Ovary (tissue), 9 donors: ENCODE results near the gene WNT9A. TPM values are rescaled to one million over a fixed set of nuclear protein-coding genes. Genes with fewer than 3 reads are reported as not detected.

Experiments used
- DNase-seq, 5 donors: peaks; one replicate each; pipeline ENCODE4 v3.0.0-alpha.2; 2019 to 2020
- H3K27ac ChIP-seq, 2 donors: fragments of 200-600 bp; one replicate each; pipeline versions ENCODE4 v1.5.1 to v1.8.0; 2019 to 2022
- H3K27me3 ChIP-seq: fragments of 200-600 bp; one replicate; pipeline ENCODE4 v1.8.0; 2022
- H3K36me3 ChIP-seq: fragments of 200-600 bp; sonication (generic); one replicate; pipeline ENCODE4 v1.5.1; 2019
- H3K4me1 ChIP-seq: one replicate; pipeline ENCODE4 v1.8.1; 2013; ENCODE audit warnings: mild to moderate bottlenecking, moderate library complexity; ENCODE audit not compliant: insufficient read depth
- H3K4me3 ChIP-seq: fragments of 200-600 bp; sonication (generic); one replicate; pipeline ENCODE4 v1.5.1; 2017
- H3K9me3 ChIP-seq, 2 donors: fragments of 200-600 bp in 1 of 2; sonication (generic) in 1 of 2; one replicate each; pipeline versions ENCODE4 v1.5.1 to v1.8.1; 2013 to 2019; ENCODE audit warnings: mild to moderate bottlenecking in 1 of 2, moderate library complexity in 1 of 2
- EP300 ChIP-seq: sonication (generic); formaldehyde crosslinking; IDR thresholded peaks from one replicate; pipeline ENCODE4 v1.6.1; 2017; ENCODE audit warnings: antibody characterized with exemption
- POLR2A ChIP-seq: fragments of 450-650 bp; IDR thresholded peaks from one replicate; pipeline ENCODE4 v1.6.1; 2017; ENCODE audit warnings: antibody characterized with exemption, mild to moderate bottlenecking, moderate library complexity
- WGBS, 3 donors: extraction: QIAGEN DNeasy Blood & Tissue Kit in 1 of 3; methylation state at CpG; one replicate each; pipeline versions ENCODE4 v1.1.5 to v1.1.7; 2013 to 2017; 5-methylcytosine and 5-hydroxymethylcytosine counted together
- intact Hi-C, 4 donors: fragments of 100-400 bp; cut with DNase I; formaldehyde crosslinking; loops; one replicate each; pipeline versions ENCODE4 v1.11.0 to v1.15.1; 2022 to 2023
- polyA plus RNA-seq, 2 donors: library from polyadenylated mRNA; stranded (reverse); fragments of 200-250 nt in 1 of 2; fragments of 350-450 nt in 1 of 2; fragmentation: Illumina TruSeq in 1 of 2; extraction: RNeasy Lipid Tissue Mini Kit (QIAGEN cat#74804) in 1 of 2; gene quantifications; one replicate each; pipeline ENCODE4 v1.2.3, GENCODE V29; 2013 to 2014
- total RNA-seq, 7 donors: library from RNA; depleted of rRNA in 2 of 7; stranded (reverse); fragments of >200 nt in 2 of 7; fragmentation: NEBNext Ultra II Directional in 3 of 7; extraction: Animal tissue kit (Norgen Biotek cat#: 25700) in 3 of 7; gene quantifications; one replicate each; pipeline versions ENCODE4 v1.1.0 to v1.2.4, GENCODE V29; 2016 to 2023
- TF ChIP-seq, protein P1 (sequence below), 3 donors: fragments of 450-650 bp in 2 of 3; fragments of 200-600 bp in 1 of 3; IDR thresholded peaks; one replicate each; pipeline versions ENCODE4 v1.5.1 to v1.8.0; 2016 to 2022; ENCODE audit warnings: antibody characterized with exemption in 3 of 3, mild to moderate bottlenecking in 1 of 3
- donor health status: DM: no; HTN: no; CAD: no; lungs with moderate emphysema.
- donor health status: DM: no; HTN: no; CAD: no.
- donor health status: Bipolar disorder and iron deficiency.
- donor health status: DM: yes; HTN: yes; CAD: no.
- donor health status: DM: no; HTN: no; CAD: no.
- donor health status: DM: yes; HTN: yes; CAD: no.

The WNT9A gene
- total and polyA plus RNA-seq, 9 donors = 1.1 to 15.9 (median 9.8) TPM

DNA sequence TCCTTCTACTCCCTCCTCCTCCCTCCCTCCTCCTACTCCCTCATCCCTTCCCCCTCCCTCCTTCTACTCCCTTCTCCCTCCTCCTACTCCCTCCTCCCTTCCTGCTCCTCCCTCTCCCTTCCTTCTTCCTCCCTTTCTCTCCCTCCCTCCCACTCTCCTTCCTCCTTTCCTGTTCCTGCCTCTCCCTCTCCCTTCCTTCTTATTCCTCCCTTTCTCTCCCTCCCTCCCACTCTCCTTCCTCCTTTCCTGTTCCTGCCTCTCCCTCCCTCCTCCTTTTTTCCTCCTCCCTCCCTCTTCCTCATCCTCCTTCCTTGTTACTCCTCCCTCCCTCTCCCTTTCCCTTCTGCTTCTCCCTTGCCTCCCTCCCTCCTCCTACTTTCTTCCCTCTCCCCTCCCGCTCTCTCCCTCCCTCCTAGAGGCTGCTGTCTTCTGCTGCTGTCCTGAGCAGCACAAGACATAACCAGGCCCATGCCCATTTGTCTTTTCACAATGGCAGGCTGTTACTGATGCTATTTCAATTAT lies 41.1 kb downstream of the WNT9A start:
- intact Hi-C loops = no loop called here
- 94 to 96% (median 95%) methylated on average over 1 of the region's 1 CpG for whole genome bisulfite sequencing, 3 donors
- no peaks in the 10 kb centered on the region for H3K36me3 ChIP-seq
- no peak overlapping the region for H3K27ac ChIP-seq
- H3K27me3 ChIP-seq = no peaks in the 10 kb centered on the region
- no peaks in the 10 kb centered on the region for H3K9me3 ChIP-seq
- H3K4me3 ChIP-seq = no peak overlapping the region
- DNase-seq = no peak
- TF ChIP-seq POLR2A (no peak), EP300 (no peak)
- TF ChIP-seq, protein P1, sequence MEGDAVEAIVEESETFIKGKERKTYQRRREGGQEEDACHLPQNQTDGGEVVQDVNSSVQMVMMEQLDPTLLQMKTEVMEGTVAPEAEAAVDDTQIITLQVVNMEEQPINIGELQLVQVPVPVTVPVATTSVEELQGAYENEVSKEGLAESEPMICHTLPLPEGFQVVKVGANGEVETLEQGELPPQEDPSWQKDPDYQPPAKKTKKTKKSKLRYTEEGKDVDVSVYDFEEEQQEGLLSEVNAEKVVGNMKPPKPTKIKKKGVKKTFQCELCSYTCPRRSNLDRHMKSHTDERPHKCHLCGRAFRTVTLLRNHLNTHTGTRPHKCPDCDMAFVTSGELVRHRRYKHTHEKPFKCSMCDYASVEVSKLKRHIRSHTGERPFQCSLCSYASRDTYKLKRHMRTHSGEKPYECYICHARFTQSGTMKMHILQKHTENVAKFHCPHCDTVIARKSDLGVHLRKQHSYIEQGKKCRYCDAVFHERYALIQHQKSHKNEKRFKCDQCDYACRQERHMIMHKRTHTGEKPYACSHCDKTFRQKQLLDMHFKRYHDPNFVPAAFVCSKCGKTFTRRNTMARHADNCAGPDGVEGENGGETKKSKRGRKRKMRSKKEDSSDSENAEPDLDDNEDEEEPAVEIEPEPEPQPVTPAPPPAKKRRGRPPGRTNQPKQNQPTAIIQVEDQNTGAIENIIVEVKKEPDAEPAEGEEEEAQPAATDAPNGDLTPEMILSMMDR (IDR thresholded peaks at IDR 0.05) = no peak
- peaks cover 2% of the 10 kb centered on the region for H3K4me1 ChIP-seq

DNA sequence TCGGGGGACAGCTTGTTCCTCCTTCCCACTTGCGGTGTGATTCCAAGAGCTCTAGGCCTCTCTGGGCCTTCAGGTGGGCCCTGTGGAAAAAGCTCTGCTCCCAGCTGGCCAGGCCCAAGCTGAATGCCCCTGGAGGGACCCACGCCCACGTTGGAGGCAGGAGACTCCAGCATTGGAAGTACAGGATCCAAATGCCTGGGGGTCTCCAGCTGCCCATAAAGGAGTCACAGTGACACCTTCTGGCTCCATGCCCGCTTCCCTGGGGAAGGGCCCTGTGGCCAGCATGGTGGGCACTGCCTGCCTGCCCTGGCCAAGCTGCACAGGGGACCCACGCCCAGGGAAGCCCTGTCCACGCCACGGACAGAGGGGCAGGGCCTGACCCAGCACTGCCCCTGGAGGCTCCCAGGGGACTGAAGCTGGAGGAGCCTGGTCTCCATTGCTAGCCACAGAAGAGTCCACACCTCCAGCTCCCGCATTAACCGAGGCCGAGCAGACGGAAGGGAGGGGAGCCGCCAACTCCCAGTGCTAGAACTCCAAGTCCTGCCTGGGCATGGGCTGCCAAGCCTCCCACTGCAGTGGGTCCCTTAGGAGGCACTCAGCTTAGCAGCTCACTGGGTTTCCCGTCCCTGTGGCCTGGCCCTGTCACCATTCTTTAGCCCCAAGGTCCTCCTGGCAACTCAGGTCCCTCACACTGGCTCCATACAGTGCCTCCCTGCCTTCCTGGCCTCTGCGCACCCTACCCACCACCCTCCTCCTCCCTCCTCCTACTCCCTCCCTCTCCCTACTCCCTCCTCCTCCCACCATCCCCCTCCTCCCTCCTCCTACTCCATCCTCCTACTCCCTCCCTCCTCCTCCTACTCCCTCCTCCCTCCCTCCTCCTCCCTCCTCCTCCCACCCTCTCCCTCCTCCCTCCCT lies 41.9 kb downstream of the WNT9A start:
- intact Hi-C loops = no loop called here
- no peaks in the 10 kb centered on the region for H3K36me3 ChIP-seq
- no peaks in the 10 kb centered on the region for H3K27me3 ChIP-seq
- WGBS, 3 donors = 79 to 86% (median 83%) methylated on average over 15 of the region's 15 CpGs
- DNase-seq = no peak
- peaks cover 2% of the 10 kb centered on the region for H3K4me1 ChIP-seq
- no peak overlapping the region for H3K27ac ChIP-seq
- TF ChIP-seq EP300 (no peak), POLR2A (no peak)
- TF ChIP-seq, protein P1 (IDR thresholded peaks at IDR 0.05) = no peak
- H3K4me3 ChIP-seq = no peak overlapping the region
- H3K9me3 ChIP-seq = no peaks in the 10 kb centered on the region

DNA sequence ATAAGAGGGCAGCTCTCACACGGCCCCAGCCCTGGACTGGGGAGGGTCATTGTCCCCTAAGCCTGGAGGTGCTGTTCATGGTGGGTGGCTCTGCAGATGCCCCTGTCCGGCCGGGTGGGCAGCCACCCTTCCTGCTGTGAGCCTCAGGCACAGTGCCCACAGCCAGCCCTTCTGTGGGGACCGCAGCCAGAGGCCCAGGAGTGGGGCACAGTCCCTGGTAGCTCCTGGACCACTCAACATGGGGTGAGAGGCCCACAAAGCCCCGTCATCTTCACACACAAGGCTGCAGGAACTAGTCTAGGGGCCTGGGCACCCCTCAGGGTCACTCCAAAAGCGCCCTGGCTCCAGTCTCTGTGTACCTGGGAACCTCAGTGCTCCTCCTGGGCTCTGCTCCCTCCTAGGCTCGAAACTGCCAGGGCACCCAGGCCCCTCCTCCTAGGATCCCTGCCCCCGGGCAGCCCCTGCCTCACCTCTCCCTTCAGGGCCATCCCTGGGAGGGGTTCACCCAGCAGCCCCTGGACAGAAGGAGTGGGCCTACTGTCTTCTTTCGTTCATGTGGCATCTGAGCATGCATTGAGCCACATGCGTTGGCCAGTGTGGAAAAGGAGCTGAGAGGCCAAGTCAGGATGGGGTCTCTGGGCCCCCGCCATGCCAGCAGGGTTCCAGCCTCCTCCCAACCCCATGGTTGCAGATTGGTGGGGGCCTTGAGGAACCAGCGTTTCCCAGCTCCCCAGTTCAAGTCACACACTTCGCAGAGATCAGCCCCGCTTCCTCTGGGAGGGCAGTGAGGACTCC lies 43.0 kb downstream of the WNT9A start:
- no peaks in the 10 kb centered on the region for H3K27me3 ChIP-seq
- H3K27ac ChIP-seq = no peak overlapping the region
- H3K9me3 ChIP-seq = no peaks in the 10 kb centered on the region
- no peak for TF ChIP-seq POLR2A
- no peak for TF ChIP-seq EP300
- TF ChIP-seq, protein P1 (IDR thresholded peaks at IDR 0.05) = no peak
- DNase-seq = peak in 1 of 5 donors; percentile 10
- H3K36me3 ChIP-seq = no peaks in the 10 kb centered on the region
- intact Hi-C loops = no loop called here
- 91 to 93% (median 92%) methylated on average over 13 to 14 of the region's 14 CpGs for WGBS, 3 donors
- no peaks in the 10 kb centered on the region for H3K4me1 ChIP-seq
- no peak overlapping the region for H3K4me3 ChIP-seq

DNA sequence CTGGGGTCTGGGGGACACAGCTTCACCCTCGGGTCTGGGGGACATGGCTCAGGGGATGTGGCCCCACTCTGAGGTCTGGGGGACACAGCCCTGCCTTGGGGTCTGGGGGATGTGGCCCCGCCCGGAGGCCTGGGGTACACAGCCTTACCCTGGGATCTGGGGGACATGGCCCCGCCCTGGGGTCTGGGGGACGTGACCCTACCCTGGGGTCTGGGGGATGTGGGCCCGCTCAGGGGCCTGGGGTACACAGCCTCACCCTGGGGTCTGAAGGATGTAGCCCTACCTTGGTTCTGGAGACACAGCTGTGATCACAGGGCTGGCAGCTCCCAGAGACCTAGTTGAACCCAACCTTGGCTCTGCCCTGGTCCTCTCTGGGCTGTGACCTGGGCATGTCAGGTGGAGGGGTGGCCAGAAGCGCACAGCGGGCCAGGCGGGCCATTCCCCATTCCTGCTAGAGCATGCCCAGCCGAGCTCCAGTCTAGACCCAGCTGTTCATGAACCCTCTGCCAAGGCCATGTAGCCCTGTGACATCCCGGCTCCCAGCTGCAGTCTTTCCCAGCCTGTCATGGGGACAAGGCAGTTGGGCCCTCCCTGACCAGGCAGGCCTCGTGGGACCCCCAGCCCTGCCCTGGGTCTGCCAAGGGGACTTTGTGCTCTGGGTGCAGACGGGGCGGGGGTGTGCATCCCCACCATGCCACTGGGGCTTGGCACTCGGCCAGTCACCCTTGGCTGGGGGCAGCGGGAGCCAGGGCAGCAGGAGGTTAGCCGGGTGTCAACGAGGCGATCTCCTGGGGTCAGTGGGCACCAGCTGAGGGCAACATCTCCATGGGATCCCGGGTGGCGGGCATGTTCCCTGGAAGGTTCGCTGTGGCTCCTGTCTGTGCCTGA lies 43.9 kb downstream of the WNT9A start:
- 84 to 90% (median 87%) methylated on average over 20 to 22 of the region's 22 CpGs for WGBS, 3 donors
- no peaks in the 10 kb centered on the region for H3K9me3 ChIP-seq
- no peak overlapping the region for H3K27ac ChIP-seq
- no peaks in the 10 kb centered on the region for H3K27me3 ChIP-seq
- intact Hi-C loops = no loop called here
- no peak overlapping the region for H3K4me3 ChIP-seq
- TF ChIP-seq POLR2A (no peak), EP300 (no peak)
- TF ChIP-seq, protein P1 (IDR thresholded peaks at IDR 0.05) = no peak
- no peaks in the 10 kb centered on the region for H3K4me1 ChIP-seq
- no peaks in the 10 kb centered on the region for H3K36me3 ChIP-seq
- peak in 1 of 5 donors; percentile 39 for DNase-seq
